NCI-H1105 (cell line): ENCODE results near the gene RNF145.

Source experiments
- DNase-seq: peaks from one replicate; lab custom pipeline; 2025; lab: John Stamatoyannopoulos, UW

Gene RNF145

GRCh38 chr5:159218595-159219023 lies 9.3 kb upstream of the RNF145 start:
- no peak for DNase-seq

GRCh38 chr5:159217236-159217635 lies 7.9 kb upstream of the RNF145 start:
- no peak for DNase-seq

GRCh38 chr5:159216454-159216853 lies 7.1 kb upstream of the RNF145 start:
- no peak for DNase-seq

DNA sequence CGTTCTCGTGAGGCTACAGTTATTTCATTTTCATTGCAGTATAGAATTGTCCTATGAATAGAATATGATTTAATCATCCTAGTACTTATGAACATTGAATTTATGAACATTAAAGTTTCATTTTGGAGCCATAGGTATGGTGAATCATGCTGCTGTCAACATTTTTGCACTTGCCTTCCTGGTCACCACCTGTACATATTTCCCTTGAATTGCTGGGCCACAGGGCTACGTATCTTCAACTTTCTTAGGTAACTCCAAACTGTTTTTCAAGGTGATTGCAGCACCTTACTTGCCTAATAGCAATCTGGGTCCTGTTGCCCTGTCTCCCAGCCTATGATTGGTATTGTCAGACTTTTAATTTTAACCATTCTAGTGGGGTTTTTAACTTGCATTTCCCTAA lies 6.5 kb upstream of the RNF145 start:
- no peak for DNase-seq

DNA sequence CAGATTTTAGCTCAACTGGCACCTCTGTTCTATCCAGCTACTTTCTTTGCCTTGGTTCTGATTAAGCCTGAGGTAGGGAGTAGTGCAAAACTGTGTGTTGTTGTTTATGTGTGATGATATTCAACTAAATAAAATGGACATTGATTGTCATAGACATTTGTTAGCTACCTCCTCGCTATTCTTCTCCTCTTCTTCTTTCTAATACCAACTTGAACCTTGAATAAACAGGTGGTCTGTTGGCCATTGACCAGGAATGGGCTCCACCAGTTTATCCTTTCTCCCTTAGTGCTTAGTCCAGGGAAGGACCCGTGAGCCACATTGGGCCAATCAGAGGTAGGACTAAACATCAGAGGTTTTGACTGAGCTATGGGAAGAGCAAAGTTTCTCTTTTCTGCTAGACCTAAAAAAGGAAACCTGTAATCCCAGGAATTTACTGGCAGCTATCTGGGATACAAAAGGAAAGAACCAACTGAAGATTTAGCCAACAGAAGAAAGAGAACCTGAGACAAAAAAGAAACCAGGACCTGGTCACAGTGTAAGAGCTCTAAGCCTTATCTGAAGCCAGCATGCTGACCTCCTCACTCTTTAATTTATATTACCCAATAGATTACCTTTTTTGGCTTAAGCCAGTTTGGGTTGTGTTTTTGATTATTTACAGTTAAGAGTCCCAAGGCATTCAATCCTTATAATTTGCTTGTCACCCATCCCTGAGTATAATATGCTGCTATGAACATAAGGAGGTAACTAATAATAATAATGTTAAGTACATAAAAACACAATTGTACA lies 5.3 kb upstream of the RNF145 start:
- no peak for DNase-seq

GRCh38 chr5:159212657-159213462 lies 3.5 kb upstream of the RNF145 start:
- DNase-seq, result no peak

DNA sequence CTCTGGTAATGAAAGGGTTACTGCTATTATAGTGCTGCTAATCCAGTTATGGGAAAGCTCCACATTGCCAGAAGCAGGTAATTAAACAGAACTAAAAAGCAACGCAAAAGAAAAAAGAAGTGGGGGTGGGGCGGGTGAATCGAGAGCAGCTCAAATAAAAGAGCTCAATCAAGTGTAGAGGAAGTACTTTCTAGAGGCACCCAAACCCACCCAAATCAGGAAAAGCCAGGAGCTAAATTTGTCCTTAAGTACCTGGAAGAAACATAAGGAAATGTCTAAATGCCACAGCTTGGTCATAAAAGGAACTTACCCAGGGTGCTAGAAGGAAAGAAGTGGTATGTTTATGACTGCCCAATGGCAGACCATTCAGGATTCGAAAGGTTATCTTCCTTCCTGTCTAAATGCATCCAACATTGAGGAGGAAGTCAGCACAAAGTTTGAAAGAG lies 2.4 kb upstream of the RNF145 start:
- peak; percentile 26 for DNase-seq

- DNase-seq, result no peak
Observed at GRCh38 chr5:159210846-159211245, 1.5 kb upstream of the RNF145 start.

DNA sequence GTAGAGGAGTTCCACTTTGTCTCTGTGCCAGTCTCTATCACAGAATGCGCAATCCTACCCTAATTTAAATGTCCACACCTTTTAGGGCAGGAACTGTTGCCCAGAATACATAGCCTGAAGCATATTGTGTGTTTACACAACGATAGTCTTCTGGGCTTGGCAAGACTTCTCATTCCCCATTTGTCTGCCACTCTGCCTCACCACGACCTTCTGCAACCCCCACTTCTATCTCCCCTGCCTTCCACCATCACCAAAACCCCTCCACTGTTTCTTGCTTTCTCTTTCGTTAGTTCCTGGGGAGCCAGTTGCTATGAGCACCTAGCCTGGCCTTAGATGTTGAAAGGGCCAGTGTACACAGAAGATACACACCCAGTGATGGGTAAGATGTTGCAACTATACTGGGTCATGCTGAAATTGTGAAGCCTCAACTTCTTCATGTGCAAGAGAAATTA lies 883 bp upstream of the RNF145 start:
- DNase-seq, result no peak

- no peak for DNase-seq
Observed at GRCh38 chr5:159208514-159209437, 577 bp downstream of the RNF145 start.

- DNase-seq, result peak; percentile 50
Observed at GRCh38 chr5:159207686-159208513, 1.5 kb downstream of the RNF145 start.

DNA sequence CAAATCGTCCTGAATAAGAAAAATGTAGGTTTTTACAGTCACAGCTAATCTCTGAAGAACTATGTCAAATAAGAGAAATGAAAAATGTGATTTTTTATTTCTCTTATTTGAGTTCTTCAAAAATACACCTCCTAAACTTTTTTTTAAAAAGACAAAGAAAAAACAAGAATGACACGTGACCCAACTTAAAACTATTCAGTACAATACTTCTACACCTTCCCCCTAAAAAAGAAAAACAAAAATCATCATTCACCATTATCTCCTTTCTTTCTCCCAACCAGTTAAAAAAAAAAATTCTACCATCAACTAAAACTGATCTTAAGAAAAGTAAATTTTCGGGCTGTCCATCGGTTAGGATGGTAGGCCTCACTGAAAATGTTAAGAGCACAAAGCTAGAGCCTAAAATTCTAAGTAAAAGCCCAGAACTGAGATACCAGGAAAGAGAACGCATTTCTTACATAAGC lies 2.1 kb downstream of the RNF145 start:
- no peak for DNase-seq

GRCh38 chr5:159206818-159207217 lies 2.5 kb downstream of the RNF145 start:
- DNase-seq, result no peak

GRCh38 chr5:159206368-159206767 lies 3.0 kb downstream of the RNF145 start:
- DNase-seq, result no peak

GRCh38 chr5:159203351-159203750 lies 6.0 kb downstream of the RNF145 start:
- DNase-seq, result no peak

GRCh38 chr5:159202151-159202550 lies 7.2 kb downstream of the RNF145 start:
- no peak for DNase-seq

DNA sequence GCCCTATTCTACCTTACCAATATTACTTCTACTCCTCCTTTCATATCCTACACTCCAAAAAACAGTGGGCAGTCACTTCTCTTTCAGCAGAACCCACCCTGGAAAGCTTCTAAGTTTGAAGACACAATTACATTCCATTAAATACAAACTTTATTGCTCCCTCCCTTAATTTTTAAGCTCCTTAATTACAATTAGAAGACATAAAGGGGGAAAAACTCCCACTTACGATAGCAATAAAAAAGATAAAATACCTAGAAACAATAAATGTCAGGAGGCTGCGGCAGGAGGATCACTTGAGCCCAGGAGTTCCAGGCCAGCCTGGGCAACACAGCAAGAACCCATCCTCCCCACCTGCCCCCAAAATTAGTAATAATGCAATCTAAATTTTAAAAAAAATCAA lies 9.6 kb downstream of the RNF145 start:
- no peak for DNase-seq

- no peak for DNase-seq
Observed at GRCh38 chr5:159199225-159199624, 10.1 kb downstream of the RNF145 start.

DNA sequence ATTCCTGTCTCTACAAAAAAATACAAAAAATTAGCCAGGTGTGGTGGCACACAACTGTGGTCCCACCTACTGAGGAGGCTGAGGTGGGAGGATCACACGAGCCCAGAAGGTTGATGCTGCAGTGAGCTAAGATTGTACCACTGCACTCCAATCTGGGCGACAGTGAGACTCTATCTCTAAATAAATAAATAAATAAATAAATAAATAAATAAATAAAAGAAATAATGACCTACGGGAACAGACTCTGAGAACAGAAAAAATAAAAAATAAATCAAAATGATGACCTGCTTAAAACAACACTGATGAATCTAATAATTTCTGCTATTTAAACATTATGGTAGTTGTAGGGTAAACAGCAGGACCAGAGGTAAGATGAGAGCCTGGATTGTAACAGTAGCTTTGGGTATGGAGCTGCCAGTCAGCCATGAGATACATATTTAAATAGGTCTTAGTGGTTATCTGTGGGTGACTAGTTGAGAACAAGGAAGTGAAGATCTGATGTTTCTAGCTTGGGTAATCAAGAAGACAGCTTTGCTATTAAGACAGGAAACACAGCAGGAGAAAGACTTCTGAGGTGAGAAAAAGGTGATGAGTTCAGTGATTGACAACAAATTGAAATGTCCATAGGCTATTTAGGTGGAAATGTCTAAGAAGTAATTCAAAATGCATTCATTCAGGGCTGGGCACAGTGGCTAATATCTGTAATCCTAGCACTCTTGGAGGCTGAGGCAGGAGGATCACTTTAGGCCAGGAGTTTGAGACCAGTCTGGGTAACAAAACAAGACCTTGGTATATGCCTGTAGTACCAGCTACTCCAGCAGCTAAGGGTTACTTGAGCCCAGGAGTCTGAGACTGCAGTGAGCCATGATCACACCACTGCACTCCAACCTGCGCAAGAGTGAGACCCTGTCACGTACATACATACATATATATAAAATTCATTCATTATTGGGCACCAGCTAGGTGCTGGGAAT lies 11.0 kb downstream of the RNF145 start:
- no peak for DNase-seq

- no peak for DNase-seq
Observed at GRCh38 chr5:159195775-159196174, 13.6 kb downstream of the RNF145 start.
